ENCODE data around the gene PRSS37.

Gene PRSS37

GRCh38 chr7:141841385-141841784 lies at the start of gene PRSS37:
TSS of gene PRSS37 (minus strand) at chr7:141841485. CDS start at chr7:141841049, 436 bp downstream.
- Mint-ChIP-seq H3K9me3 (no peaks in the 10 kb centered on the region), H3K4me1 (no peaks in the 10 kb centered on the region), H3K27me3 (no peaks in the 10 kb centered on the region), H3K36me3 (no peaks in the 10 kb centered on the region), H3K27ac (no peak within 1 kb of the TSS), H3K4me3 (no peak within 1 kb of the TSS)
- CTCF ChIA-PET: no interaction called here
- DNase-seq: no peak

DNA sequence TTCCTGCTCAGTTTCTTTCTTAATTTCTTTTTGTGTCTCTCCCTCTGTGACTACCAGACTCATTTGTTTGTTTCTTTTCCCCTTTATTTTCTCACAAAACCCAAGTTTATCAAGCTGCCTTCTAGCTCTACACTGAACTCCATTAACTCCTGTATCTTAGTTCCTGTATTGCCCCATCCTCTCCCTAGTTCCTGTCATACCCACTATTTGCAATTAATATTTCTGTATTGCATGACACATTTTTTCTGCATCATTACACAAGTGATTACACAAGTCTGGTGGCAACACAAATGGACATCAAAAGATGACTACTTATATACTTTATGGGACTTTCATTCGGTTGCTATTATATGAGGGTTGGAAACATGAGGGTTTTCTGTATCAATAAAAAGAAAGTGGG lies 48.0 kb upstream of the PRSS37 start:
- Mint-ChIP-seq H3K27me3 (no peaks in the 10 kb centered on the region), H3K9me3 (peaks cover 1% of the 10 kb centered on the region), H3K4me1 (no peaks in the 10 kb centered on the region), H3K27ac (no peak overlapping the region), H3K36me3 (no peaks in the 10 kb centered on the region), H3K4me3 (no peak overlapping the region)
- no peak for DNase-seq
- CTCF ChIA-PET: no interaction called here

- Mint-ChIP-seq H3K4me1 (no peaks in the 10 kb centered on the region), H3K27ac (no peak overlapping the region), H3K27me3 (no peaks in the 10 kb centered on the region), H3K9me3 (peaks cover 4% of the 10 kb centered on the region), H3K4me3 (no peak overlapping the region), H3K36me3 (no peaks in the 10 kb centered on the region)
- no peak for DNase-seq
- CTCF ChIA-PET: no interaction called here
Observed at GRCh38 chr7:141884539-141885225, 43.4 kb upstream of the PRSS37 start.

GRCh38 chr7:141880960-141881359 lies 39.7 kb upstream of the PRSS37 start:
- DNase-seq: no peak
- Mint-ChIP-seq H3K4me1 (no peaks in the 10 kb centered on the region), H3K27me3 (no peaks in the 10 kb centered on the region), H3K9me3 (peaks cover 2% of the 10 kb centered on the region), H3K27ac (no peak overlapping the region), H3K36me3 (no peaks in the 10 kb centered on the region), H3K4me3 (no peak overlapping the region)
- CTCF ChIA-PET: no interaction called here

DNA sequence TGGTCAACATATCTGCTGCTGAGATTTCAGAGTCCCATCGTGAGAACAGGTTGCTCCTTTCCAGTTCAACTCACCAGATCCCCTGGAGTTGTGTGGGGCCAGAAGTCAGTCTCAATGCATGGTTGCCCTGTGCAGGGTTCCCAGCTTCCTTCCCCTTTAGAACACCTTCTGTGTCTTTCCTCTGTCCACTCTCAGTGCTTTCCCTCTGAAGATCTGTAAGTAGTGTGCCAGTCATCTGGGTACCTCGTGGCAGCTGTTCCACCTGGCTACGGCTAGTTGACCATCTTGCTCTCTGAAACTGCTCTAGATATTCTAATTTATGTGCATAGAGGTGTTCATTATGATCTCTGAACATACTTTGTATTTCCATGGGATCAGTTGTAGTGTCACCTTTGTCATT lies 36.1 kb upstream of the PRSS37 start:
- Mint-ChIP-seq H3K27ac (no peak overlapping the region), H3K4me1 (no peaks in the 10 kb centered on the region), H3K36me3 (no peaks in the 10 kb centered on the region), H3K27me3 (no peaks in the 10 kb centered on the region), H3K9me3 (no peaks in the 10 kb centered on the region), H3K4me3 (no peak overlapping the region)
- CTCF ChIA-PET: no interaction called here
- no peak for DNase-seq

DNA sequence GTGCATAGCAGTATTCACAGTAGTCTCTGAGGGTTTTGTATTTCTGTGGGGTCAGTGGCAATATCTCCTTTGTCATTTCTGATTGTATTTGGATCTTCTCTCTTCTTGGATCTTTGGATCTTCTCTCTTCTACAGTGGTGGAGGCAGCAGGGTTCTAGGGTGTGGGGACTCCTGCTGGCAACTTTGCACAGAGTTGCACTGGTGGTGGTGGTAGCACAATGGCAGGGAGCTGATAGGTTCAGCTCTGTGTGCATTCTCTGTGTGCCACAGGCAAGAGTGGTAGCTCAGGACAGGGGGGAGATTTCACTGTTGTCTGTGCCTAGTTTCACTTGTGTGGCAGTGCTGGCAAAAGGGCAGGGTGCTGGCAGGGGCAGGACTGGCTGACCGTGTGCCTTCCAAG lies 35.1 kb upstream of the PRSS37 start:
- DNase-seq: no peak
- H3K9me3 Mint-ChIP-seq: no peaks in the 10 kb centered on the region
- no peak overlapping the region for H3K4me3 Mint-ChIP-seq
- no peak overlapping the region for H3K27ac Mint-ChIP-seq
- H3K4me1 Mint-ChIP-seq: no peaks in the 10 kb centered on the region
- CTCF ChIA-PET: interaction anchor here (0.7 kb wide), 1 partner anchor 161 kb away, joined by 3 read pairs; no protein-coding TSS in a partner anchor
- no peaks in the 10 kb centered on the region for H3K27me3 Mint-ChIP-seq
- no peaks in the 10 kb centered on the region for H3K36me3 Mint-ChIP-seq

DNA sequence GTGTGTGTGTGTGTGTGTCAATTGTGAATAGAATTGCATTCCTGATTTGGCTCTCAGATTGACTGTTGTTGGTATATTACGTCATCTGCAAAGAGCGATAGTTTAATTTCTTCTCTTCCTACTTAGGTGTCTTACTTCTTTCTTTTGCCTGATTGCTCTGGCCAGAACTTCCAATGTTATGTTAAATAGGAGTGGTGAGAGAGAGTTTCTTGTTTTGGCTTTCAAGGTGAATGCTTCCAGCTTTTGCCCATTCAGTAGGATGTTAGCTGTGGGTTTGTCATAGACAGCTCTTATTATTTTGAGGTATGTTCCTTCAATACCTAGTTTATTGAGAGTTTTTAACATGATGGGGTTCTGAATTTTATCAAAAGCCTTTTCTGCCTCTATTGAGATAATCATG lies 34.2 kb upstream of the PRSS37 start:
- no peaks in the 10 kb centered on the region for H3K27me3 Mint-ChIP-seq
- no peaks in the 10 kb centered on the region for H3K9me3 Mint-ChIP-seq
- H3K4me3 Mint-ChIP-seq: no peak overlapping the region
- CTCF ChIA-PET: no interaction called here
- H3K4me1 Mint-ChIP-seq: no peaks in the 10 kb centered on the region
- no peak overlapping the region for H3K27ac Mint-ChIP-seq
- H3K36me3 Mint-ChIP-seq: no peaks in the 10 kb centered on the region
- DNase-seq: no peak

- Mint-ChIP-seq H3K4me1 (no peaks in the 10 kb centered on the region), H3K27me3 (no peaks in the 10 kb centered on the region), H3K9me3 (peaks cover 3% of the 10 kb centered on the region), H3K36me3 (no peaks in the 10 kb centered on the region), H3K4me3 (no peak overlapping the region), H3K27ac (no peak overlapping the region)
- DNase-seq: no peak
- CTCF ChIA-PET: no interaction called here
Observed at GRCh38 chr7:141874787-141875186, 33.5 kb upstream of the PRSS37 start.

GRCh38 chr7:141872931-141873330 lies 31.6 kb upstream of the PRSS37 start:
- CTCF ChIA-PET: no interaction called here
- H3K4me3 Mint-ChIP-seq: no peak overlapping the region
- peaks cover 3% of the 10 kb centered on the region for H3K9me3 Mint-ChIP-seq
- no peak for DNase-seq
- no peaks in the 10 kb centered on the region for H3K4me1 Mint-ChIP-seq
- no peaks in the 10 kb centered on the region for H3K27me3 Mint-ChIP-seq
- H3K27ac Mint-ChIP-seq: no peak overlapping the region
- H3K36me3 Mint-ChIP-seq: no peaks in the 10 kb centered on the region

- Mint-ChIP-seq H3K9me3 (peaks cover 3% of the 10 kb centered on the region), H3K27ac (no peak overlapping the region), H3K36me3 (no peaks in the 10 kb centered on the region), H3K4me3 (no peak overlapping the region), H3K4me1 (no peaks in the 10 kb centered on the region), H3K27me3 (no peaks in the 10 kb centered on the region)
- no peak for DNase-seq
- CTCF ChIA-PET: no interaction called here
Observed at GRCh38 chr7:141866974-141867373, 25.7 kb upstream of the PRSS37 start.

GRCh38 chr7:141864765-141865447 lies 23.6 kb upstream of the PRSS37 start:
- Mint-ChIP-seq H3K36me3 (no peaks in the 10 kb centered on the region), H3K27ac (no peak overlapping the region), H3K4me1 (no peaks in the 10 kb centered on the region), H3K4me3 (no peak overlapping the region), H3K9me3 (peaks cover under 1% of the 10 kb centered on the region), H3K27me3 (peaks cover 2% of the 10 kb centered on the region)
- DNase-seq: no peak
- CTCF ChIA-PET: no interaction called here

DNA sequence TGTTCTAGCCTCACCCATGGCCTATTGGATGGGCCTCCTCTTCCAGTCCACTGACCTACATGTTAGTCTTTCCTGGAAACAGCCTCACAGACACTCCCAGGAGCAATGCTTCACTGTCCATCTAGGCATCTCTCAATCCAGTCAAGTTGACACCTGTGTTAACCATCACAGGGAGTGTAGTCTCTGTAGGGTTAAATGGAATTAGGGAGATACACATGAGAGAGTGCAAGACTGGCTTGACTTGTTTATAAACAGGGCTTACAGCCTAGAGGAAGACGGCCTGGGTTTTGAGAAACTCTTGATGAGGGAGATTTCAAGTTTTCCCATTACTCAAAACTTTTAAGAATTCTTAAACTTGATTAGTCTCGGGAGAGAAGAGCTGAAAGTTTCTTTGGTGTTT lies 18.9 kb upstream of the PRSS37 start:
- H3K27ac Mint-ChIP-seq: no peak overlapping the region
- H3K4me1 Mint-ChIP-seq: no peaks in the 10 kb centered on the region
- no peak overlapping the region for H3K4me3 Mint-ChIP-seq
- DNase-seq: no peak
- peaks cover 4% of the 10 kb centered on the region for H3K27me3 Mint-ChIP-seq
- H3K36me3 Mint-ChIP-seq: no peaks in the 10 kb centered on the region
- CTCF ChIA-PET: no interaction called here
- H3K9me3 Mint-ChIP-seq: no peaks in the 10 kb centered on the region

GRCh38 chr7:141847996-141848395 lies 6.7 kb upstream of the PRSS37 start:
- Mint-ChIP-seq H3K27me3 (no peaks in the 10 kb centered on the region), H3K4me1 (no peaks in the 10 kb centered on the region), H3K36me3 (no peaks in the 10 kb centered on the region), H3K9me3 (peaks cover 6% of the 10 kb centered on the region), H3K27ac (no peak overlapping the region), H3K4me3 (no peak overlapping the region)
- CTCF ChIA-PET: no interaction called here
- DNase-seq: no peak

DNA sequence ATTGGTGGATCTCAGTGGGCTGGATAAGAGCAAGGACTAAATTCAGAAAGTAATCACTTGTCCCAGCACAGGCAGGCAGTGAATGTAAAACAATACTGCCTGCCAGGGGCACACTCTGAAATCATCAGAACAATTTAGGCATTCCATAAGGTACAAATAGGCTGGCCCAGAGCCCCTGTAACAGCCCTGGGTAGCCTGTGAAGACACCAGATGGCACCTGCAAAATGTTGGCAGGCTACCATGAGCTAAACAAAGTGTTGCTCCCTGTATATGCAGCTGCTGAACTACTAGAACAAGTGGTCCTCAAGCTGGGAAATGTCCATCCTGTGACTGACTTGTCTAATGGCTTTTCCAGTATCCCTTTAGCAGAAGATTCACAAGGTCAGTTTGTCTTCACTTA lies 3.0 kb upstream of the PRSS37 start:
- no peaks in the 10 kb centered on the region for H3K36me3 Mint-ChIP-seq
- DNase-seq: no peak
- no peaks in the 10 kb centered on the region for H3K9me3 Mint-ChIP-seq
- no peak overlapping the region for H3K27ac Mint-ChIP-seq
- H3K27me3 Mint-ChIP-seq: no peaks in the 10 kb centered on the region
- H3K4me3 Mint-ChIP-seq: no peak overlapping the region
- H3K4me1 Mint-ChIP-seq: no peaks in the 10 kb centered on the region
- CTCF ChIA-PET: interaction anchor here (1.5 kb wide), 1 partner anchor 58 kb away, joined by 5 read pairs; no protein-coding TSS in a partner anchor

- CTCF ChIA-PET: interaction anchor here (1.5 kb wide), 1 partner anchor 57 kb away, joined by 5 read pairs; no protein-coding TSS in a partner anchor
Observed at GRCh38 chr7:141842904-141843303, 1.6 kb upstream of the PRSS37 start.

More at GRCh38 chr7:141842904-141843303, 1.6 kb upstream of the PRSS37 start:
- Mint-ChIP-seq H3K27ac (no peak overlapping the region), H3K9me3 (no peaks in the 10 kb centered on the region), H3K4me3 (no peak overlapping the region), H3K36me3 (no peaks in the 10 kb centered on the region), H3K4me1 (no peaks in the 10 kb centered on the region), H3K27me3 (no peaks in the 10 kb centered on the region)
- DNase-seq: no peak

Measured in activated naive CD4-positive, alpha-beta T cell treated with anti-CD3 and anti-CD28 coated beads, Interleukin-2, amount 10 ng/mL, durations not matched to agents 7 days and 5 days (primary cell).